HL-60 (cell line): ENCODE results near the gene CDH20.

ENCODE experiments used
- DNase-seq, 2 experiments: peaks; one replicate each; pipeline ENCODE4 v3.0.0-alpha.2; 2010 to 2020; ENCODE audit warnings: low read depth in 1 of 2, low spot score in 1 of 2
- H3K27ac ChIP-seq: fragments of 250-450 bp; sonication (Bioruptor Pico); replicated peaks from 2 replicates; pipeline ENCODE4 v1.5.1; 2020; ENCODE audit warnings: mild to moderate bottlenecking, moderate library complexity
- H3K27me3 ChIP-seq: fragments of 250-450 bp; sonication (Bioruptor Pico); 2 replicates; pipeline ENCODE4 v1.5.1; 2021; ENCODE audit warnings: mild to moderate bottlenecking, moderate library complexity; ENCODE audit not compliant: insufficient read depth, poor library complexity, severe bottlenecking
- H3K4me3 ChIP-seq: replicated peaks from 2 replicates; pipeline ENCODE4 v1.5.1; 2011; ENCODE audit warnings: mild to moderate bottlenecking, control low read depth, low read length; ENCODE audit not compliant: insufficient read depth
- GABPA ChIP-seq: IDR thresholded peaks from 2 replicates; pipeline ENCODE4 v1.6.1; 2012; ENCODE audit warnings: low read depth
- POLR2AphosphoS5 ChIP-seq: IDR thresholded peaks from 2 replicates; pipeline ENCODE4 v1.6.1; 2012; ENCODE audit warnings: low read depth
- REST ChIP-seq: IDR thresholded peaks from 2 replicates; pipeline ENCODE4 v1.6.1; 2012; ENCODE audit warnings: low read depth; ENCODE audit not compliant: insufficient replicate concordance
- SPI1 ChIP-seq: IDR thresholded peaks from 2 replicates; pipeline ENCODE4 v1.6.1; 2012; ENCODE audit warnings: low read depth, mild to moderate bottlenecking, borderline replicate concordance
- TF ChIP-seq, protein P1 (sequence below): IDR thresholded peaks from one replicate; pipeline ENCODE4 v1.5.1; 2011; ENCODE audit warnings: low read length, control low read depth, inconsistent platforms; ENCODE audit not compliant: insufficient read depth

CDH20 gene

DNA sequence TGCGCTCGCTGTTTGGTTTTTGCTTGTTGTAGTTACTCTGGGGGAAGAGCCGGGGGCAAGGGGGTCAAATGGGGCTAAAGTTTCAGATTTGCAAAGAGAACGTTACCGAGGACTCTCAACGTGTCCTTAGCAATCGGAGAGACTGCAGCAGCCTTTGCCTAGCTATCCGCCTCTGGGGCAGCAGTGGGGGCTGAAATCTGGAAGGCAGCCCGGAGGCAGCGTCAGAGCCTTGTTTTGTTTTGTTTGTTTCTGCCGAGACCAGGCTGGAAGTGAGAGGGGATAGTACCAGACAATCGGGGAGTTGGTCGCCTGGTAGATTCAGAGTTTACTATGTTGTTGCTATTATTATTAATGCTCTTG, 1.2 kb downstream of the CDH20 start:
- Histone ChIP-seq H3K27me3 (peaks cover 59% of the 10 kb centered on the region), H3K4me3 (no peak overlapping the region), H3K27ac (no peak overlapping the region)
- no peak for TF ChIP-seq SPI1
- TF ChIP-seq, protein P1, sequence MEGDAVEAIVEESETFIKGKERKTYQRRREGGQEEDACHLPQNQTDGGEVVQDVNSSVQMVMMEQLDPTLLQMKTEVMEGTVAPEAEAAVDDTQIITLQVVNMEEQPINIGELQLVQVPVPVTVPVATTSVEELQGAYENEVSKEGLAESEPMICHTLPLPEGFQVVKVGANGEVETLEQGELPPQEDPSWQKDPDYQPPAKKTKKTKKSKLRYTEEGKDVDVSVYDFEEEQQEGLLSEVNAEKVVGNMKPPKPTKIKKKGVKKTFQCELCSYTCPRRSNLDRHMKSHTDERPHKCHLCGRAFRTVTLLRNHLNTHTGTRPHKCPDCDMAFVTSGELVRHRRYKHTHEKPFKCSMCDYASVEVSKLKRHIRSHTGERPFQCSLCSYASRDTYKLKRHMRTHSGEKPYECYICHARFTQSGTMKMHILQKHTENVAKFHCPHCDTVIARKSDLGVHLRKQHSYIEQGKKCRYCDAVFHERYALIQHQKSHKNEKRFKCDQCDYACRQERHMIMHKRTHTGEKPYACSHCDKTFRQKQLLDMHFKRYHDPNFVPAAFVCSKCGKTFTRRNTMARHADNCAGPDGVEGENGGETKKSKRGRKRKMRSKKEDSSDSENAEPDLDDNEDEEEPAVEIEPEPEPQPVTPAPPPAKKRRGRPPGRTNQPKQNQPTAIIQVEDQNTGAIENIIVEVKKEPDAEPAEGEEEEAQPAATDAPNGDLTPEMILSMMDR: no peak
- no peak for TF ChIP-seq GABPA
- no peak for TF ChIP-seq POLR2AphosphoS5
- TF ChIP-seq REST: no peak
- DNase-seq: no peak

DNA sequence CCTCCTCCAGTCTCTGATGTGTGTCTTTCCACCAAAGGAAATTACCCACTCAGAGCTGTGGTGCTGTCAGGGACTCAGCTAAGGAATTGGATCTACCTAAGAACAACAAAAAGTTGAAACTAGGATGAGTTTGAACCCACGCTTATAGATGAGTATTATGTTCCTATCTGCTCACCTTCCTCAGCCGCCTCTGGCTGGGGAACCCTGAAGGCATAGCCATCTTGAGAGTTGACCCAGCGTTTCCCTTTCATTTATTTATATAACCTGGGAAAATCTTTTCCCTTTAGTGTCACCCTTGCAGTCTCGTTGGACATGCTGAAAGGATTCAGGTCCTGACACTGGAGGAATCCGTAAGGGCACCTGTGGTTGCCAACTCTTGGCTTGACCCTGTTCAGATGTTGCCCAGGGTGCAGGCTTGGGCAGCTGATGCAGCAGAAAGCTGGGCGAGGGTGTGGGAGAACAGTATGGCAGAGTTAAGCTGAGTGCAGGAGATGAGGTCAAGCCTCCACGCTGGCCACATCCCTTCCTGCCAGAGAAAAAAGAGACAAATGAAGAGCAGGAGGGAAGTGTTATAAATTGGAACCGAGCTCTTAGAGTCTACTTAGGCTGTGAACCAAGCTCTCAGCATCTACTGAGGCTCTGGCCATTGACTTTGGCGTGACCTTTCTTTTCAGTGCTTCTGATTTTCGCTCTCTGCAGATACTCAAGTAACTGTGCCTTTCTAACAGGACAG, 1.9 kb downstream of the CDH20 start:
- TF ChIP-seq POLR2AphosphoS5 (no peak), SPI1 (no peak), REST (no peak), GABPA (no peak)
- TF ChIP-seq, protein P1: no peak
- Histone ChIP-seq H3K27me3 (peaks cover 59% of the 10 kb centered on the region), H3K4me3 (no peak overlapping the region), H3K27ac (no peak overlapping the region)
- DNase-seq: no peak

DNA sequence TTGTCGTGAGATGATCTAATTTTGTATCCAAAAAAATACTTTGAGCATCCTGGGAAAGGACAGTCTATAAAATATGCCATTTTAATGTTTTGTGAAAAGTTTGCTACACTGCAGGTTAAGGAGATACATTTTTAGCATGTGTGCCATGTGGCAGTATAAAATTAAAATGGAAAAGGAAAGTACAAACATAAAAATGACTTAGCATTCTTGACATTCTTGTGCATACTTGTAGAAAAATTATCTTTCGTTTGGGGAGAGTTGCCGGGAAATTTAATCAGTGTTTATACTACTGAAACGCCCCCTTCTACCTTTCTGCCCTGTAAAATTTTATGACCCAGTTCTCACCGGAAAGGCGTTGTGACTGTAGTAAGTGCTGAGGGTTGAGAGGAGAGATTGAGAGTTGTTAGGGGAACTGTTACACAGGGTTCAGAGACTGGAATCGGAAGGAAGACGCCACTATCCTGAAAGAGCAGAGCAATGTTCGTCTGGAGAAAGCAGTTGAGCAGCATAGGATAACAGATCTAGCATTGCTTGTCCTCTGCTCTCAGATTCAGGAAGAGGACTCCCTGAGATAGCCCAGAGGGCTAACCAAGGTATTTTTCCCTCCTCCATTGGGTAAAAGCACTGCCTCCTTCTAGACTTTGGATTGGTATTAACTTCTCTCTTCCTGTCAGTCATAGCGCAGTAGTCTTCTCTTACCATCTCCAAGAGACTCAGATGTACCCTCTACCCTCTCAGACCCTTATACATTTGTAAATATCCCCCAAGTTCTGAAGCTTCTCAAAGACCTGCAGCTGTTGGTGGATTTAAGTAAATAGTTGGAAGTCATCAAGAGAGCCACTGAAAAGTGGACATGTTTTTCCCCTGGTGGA, 2.7 kb downstream of the CDH20 start:
- DNase-seq: no peak

More for the DNA sequence above, 2.7 kb downstream of the CDH20 start:
- H3K27me3 ChIP-seq: peaks cover 57% of the 10 kb centered on the region
- H3K27ac ChIP-seq: no peak overlapping the region
- no peak overlapping the region for H3K4me3 ChIP-seq
- TF ChIP-seq, protein P1: no peak
- TF ChIP-seq REST (no peak), GABPA (no peak), SPI1 (no peak), POLR2AphosphoS5 (no peak)
